HepG2 (cell line): ENCODE results near the gene NKD1. TPM values are rescaled to one million over a fixed set of nuclear protein-coding genes. Genes with fewer than 3 reads are reported as not detected.

Experiments
- ATF4 ChIP-seq, 2 experiments: fragments of 450-650 bp in 1 of 2; sonication (generic) in 1 of 2; formaldehyde crosslinking; IDR thresholded peaks; 2 replicates each; pipeline versions ENCODE4 v1.5.0 to v1.8.0; 2020 to 2022; ENCODE audit warnings: mild to moderate bottlenecking in 1 of 2, missing genetic modification reagents in 1 of 2
- BHLHE40 ChIP-seq: IDR thresholded peaks from 2 replicates; pipeline ENCODE4 v1.6.1; 2011; ENCODE audit warnings: low read length, improper control_type of control experiment
- FOXO1 ChIP-seq: sonication (generic); formaldehyde crosslinking; IDR thresholded peaks from 2 replicates; pipeline ENCODE4 v1.4.0; 2020; ENCODE audit warnings: missing genetic modification reagents
- GATAD2A ChIP-seq: IDR thresholded peaks from 2 replicates; pipeline ENCODE4 v1.6.1; 2016
- GTF2F1 ChIP-seq: fragments of 150-350 bp; IDR thresholded peaks from 2 replicates; pipeline ENCODE4 v1.6.1; 2014; ENCODE audit warnings: low read length
- GTF3A ChIP-seq: sonication (generic); formaldehyde crosslinking; conservative IDR thresholded peaks from 2 replicates; pipeline ENCODE4 v1.4.0; 2020; ENCODE audit warnings: mild to moderate bottlenecking, missing genetic modification reagents
- NCOA2 ChIP-seq: sonication (generic); formaldehyde crosslinking; IDR thresholded peaks from 2 replicates; pipeline ENCODE4 v1.8.0; 2022; ENCODE audit warnings: inconsistent platforms
- SCMH1 ChIP-seq: sonication (generic); formaldehyde crosslinking; IDR thresholded peaks from 2 replicates; pipeline ENCODE4 v1.9.0; 2021; ENCODE audit warnings: missing genetic modification reagents, mild to moderate bottlenecking, borderline replicate concordance
- SMAD3 ChIP-seq: sonication (generic); formaldehyde crosslinking; IDR thresholded peaks from 2 replicates; pipeline ENCODE4 v1.4.0; 2020; ENCODE audit warnings: missing genetic modification reagents
- SMARCC2 ChIP-seq: fragments of 450-650 bp; IDR thresholded peaks from 2 replicates; pipeline ENCODE4 v1.6.1; 2017; ENCODE audit warnings: antibody characterized with exemption, mild to moderate bottlenecking
- TFDP2 ChIP-seq: sonication (generic); formaldehyde crosslinking; IDR thresholded peaks from 2 replicates; pipeline ENCODE4 v1.4.0; 2020; ENCODE audit warnings: missing genetic modification reagents
- ZBTB21 ChIP-seq: sonication (generic); formaldehyde crosslinking; IDR thresholded peaks from 2 replicates; pipeline ENCODE4 v1.4.0; 2020; ENCODE audit warnings: missing genetic modification reagents
- ZBTB37 ChIP-seq: sonication (generic); formaldehyde crosslinking; IDR thresholded peaks from 2 replicates; pipeline ENCODE4 v1.4.0; 2020; ENCODE audit warnings: mild to moderate bottlenecking, missing genetic modification reagents
- ZBTB44 ChIP-seq: sonication (generic); formaldehyde crosslinking; IDR thresholded peaks from 2 replicates; pipeline ENCODE4 v1.4.0; 2020; ENCODE audit warnings: missing genetic modification reagents
- ZFP37 ChIP-seq: sonication (generic); formaldehyde crosslinking; IDR thresholded peaks from 2 replicates; pipeline ENCODE4 v1.4.0; 2020; ENCODE audit warnings: missing genetic modification reagents, borderline replicate concordance
- ZFY ChIP-seq: sonication (generic); formaldehyde crosslinking; IDR thresholded peaks from 2 replicates; pipeline ENCODE4 v1.4.0; 2020; ENCODE audit warnings: missing genetic modification reagents
- ZNF44 ChIP-seq: sonication (generic); formaldehyde crosslinking; IDR thresholded peaks from 2 replicates; pipeline ENCODE4 v1.5.1; 2020; ENCODE audit warnings: mild to moderate bottlenecking, missing genetic modification reagents
- ZNF549 ChIP-seq: sonication (generic); formaldehyde crosslinking; IDR thresholded peaks from 2 replicates; pipeline ENCODE4 v1.5.0; 2020; ENCODE audit warnings: missing genetic modification reagents
- ZNF616 ChIP-seq: sonication (generic); formaldehyde crosslinking; IDR thresholded peaks from 2 replicates; pipeline ENCODE4 v1.5.0; 2020; ENCODE audit warnings: low read depth, mild to moderate bottlenecking, missing genetic modification reagents
- ZNF660 ChIP-seq: sonication (generic); formaldehyde crosslinking; IDR thresholded peaks from 2 replicates; pipeline ENCODE4 v1.5.1; 2020; ENCODE audit warnings: mild to moderate bottlenecking, low read depth, missing genetic modification reagents, borderline replicate concordance
- ZNF674 ChIP-seq: sonication (generic); formaldehyde crosslinking; IDR thresholded peaks from 2 replicates; pipeline ENCODE4 v1.5.0; 2020; ENCODE audit warnings: low read depth, mild to moderate bottlenecking, missing genetic modification reagents
- ZNF691 ChIP-seq: sonication (generic); formaldehyde crosslinking; IDR thresholded peaks from 2 replicates; pipeline ENCODE4 v1.4.0; 2020; ENCODE audit warnings: missing genetic modification reagents, low read depth, mild to moderate bottlenecking, borderline replicate concordance
- ZNF7 ChIP-seq: IDR thresholded peaks from 2 replicates; pipeline ENCODE4 v1.6.1; 2016; ENCODE audit warnings: missing biosample characterization, missing genetic modification reagents
- ZNF737 ChIP-seq: sonication (generic); formaldehyde crosslinking; IDR thresholded peaks from 2 replicates; pipeline ENCODE4 v1.5.0; 2020; ENCODE audit warnings: missing genetic modification reagents, mild to moderate bottlenecking, borderline replicate concordance
- ZNF772 ChIP-seq: sonication (generic); formaldehyde crosslinking; IDR thresholded peaks from 2 replicates; pipeline ENCODE4 v1.5.0; 2020; ENCODE audit warnings: mild to moderate bottlenecking, missing genetic modification reagents
- ZNF784 ChIP-seq: sonication (generic); formaldehyde crosslinking; IDR thresholded peaks from 2 replicates; pipeline ENCODE4 v1.5.1; 2020; ENCODE audit warnings: missing genetic modification reagents, mild to moderate bottlenecking, borderline replicate concordance
- polyA plus RNA-seq, 8 experiments: library from polyadenylated mRNA; depleted of rRNA in 3 of 8; stranded (reverse) in 7 of 8; unstranded in 1 of 8; fragments of >200 nt; fragmentation: Illumina TruSeq in 4 of 8; extraction: Trizol in 4 of 8; gene quantifications; 2 replicates each; pipeline versions ENCODE4 v1.2.1 to v1.2.3, GENCODE V29; 2011 to 2016; ENCODE audit warnings: low read depth in 4 of 8, missing spikeins in 1 of 8, mixed read lengths in 1 of 8; ENCODE audit not compliant: insufficient read depth in 1 of 8
- total RNA-seq, 5 experiments: library from RNA; depleted of rRNA; stranded (reverse); fragments of >200 nt; fragmentation: Illumina TruSeq; extraction: Trizol; gene quantifications; 2 replicates each; pipeline ENCODE4 v1.2.3, GENCODE V29; 2016; ENCODE audit warnings: low read depth in 1 of 5

Gene NKD1
- total and polyA plus RNA-seq, 2 of the 13 experiments (the other 11 are each of a cell fraction or from before 2014, with no cell fraction given) = 70.4 to 121 TPM

GRCh38 chr16:50668368-50669008 is 120.3 kb downstream of the NKD1 start (continued):
- TF ChIP-seq SCMH1 (no peak), NCOA2 (CRISPR knock-in tag) (no peak), ZNF737 (CRISPR knock-in tag) (no peak), ZNF772 (CRISPR knock-in tag) (no peak), ZNF660 (CRISPR knock-in tag) (no peak), ZNF44 (no peak), ZNF784 (CRISPR knock-in tag) (no peak), ZBTB44 (CRISPR knock-in tag) (no peak), ZNF616 (CRISPR knock-in tag) (no peak), ZFY (CRISPR knock-in tag) (peak; percentile 67), ZNF549 (CRISPR knock-in tag) (no peak), GTF3A (CRISPR knock-in tag) (no peak), GATAD2A (CRISPR knock-in tag) (0 out of 2 replicates have a peak, but pooled peaks have one; percentile 20), ZFP37 (no peak), ATF4 (CRISPR knock-in tag; IDR thresholded peaks at IDR 0.05) (no peak), ZBTB37 (CRISPR knock-in tag) (no peak), ZNF674 (no peak), FOXO1 (peak; percentile 65), SMAD3 (CRISPR knock-in tag) (no peak), ZNF691 (CRISPR knock-in tag) (peak; percentile 71; the same call in 1 of the 2 replicates), ZBTB21 (CRISPR knock-in tag) (no peak), ZNF7 (CRISPR knock-in tag) (no peak), GTF2F1 (no peak), BHLHE40 (no peak), SMARCC2 (no peak), TFDP2 (CRISPR knock-in tag) (no peak)
